Amniotic stem cell (primary cell): ENCODE measurements around the gene SPOCK1.
"Not testable (repeated sequence)": the region's sequence is repeated elsewhere in the genome, so short reads cannot be mapped to it uniquely, and the experiment has no call there.

Experiments
- DNase-seq: peaks from one replicate; lab custom pipeline; 2025; lab: John Stamatoyannopoulos, UW

The SPOCK1 gene

GRCh38 chr5:137395011-137395755 is 103.9 kb downstream of the SPOCK1 start:
- no peak for DNase-seq

GRCh38 chr5:137394380-137394779 is 104.7 kb downstream of the SPOCK1 start:
- no peak for DNase-seq

- no peak for DNase-seq
Observed at GRCh38 chr5:137393196-137393993, 105.7 kb downstream of the SPOCK1 start.

- DNase-seq, result no peak
Observed at GRCh38 chr5:137392261-137392660, 106.9 kb downstream of the SPOCK1 start.

- not testable (repeated sequence) for DNase-seq
Observed at GRCh38 chr5:137391044-137391443, 108.1 kb downstream of the SPOCK1 start.

- no peak for DNase-seq
Observed at GRCh38 chr5:137389042-137389441, 110.1 kb downstream of the SPOCK1 start.

GRCh38 chr5:137385064-137385463 is 114.1 kb downstream of the SPOCK1 start:
- no peak for DNase-seq

- no peak for DNase-seq
Observed at GRCh38 chr5:137383909-137384308, 115.2 kb downstream of the SPOCK1 start.

GRCh38 chr5:137381555-137381954 is 117.6 kb downstream of the SPOCK1 start:
- no peak for DNase-seq

- no peak for DNase-seq
Observed at GRCh38 chr5:137379555-137380286, 119.4 kb downstream of the SPOCK1 start.

GRCh38 chr5:137375741-137376526 is 123.2 kb downstream of the SPOCK1 start:
- DNase-seq, result no peak

GRCh38 chr5:137374110-137374714 is 124.9 kb downstream of the SPOCK1 start:
- DNase-seq, result no peak

- no peak for DNase-seq
Observed at GRCh38 chr5:137372773-137373160, 126.4 kb downstream of the SPOCK1 start.

GRCh38 chr5:137372016-137372772 is 126.9 kb downstream of the SPOCK1 start:
- no peak for DNase-seq

GRCh38 chr5:137370096-137371071 is 128.7 kb downstream of the SPOCK1 start:
- peak; percentile 24 for DNase-seq

GRCh38 chr5:137368651-137369050 is 130.5 kb downstream of the SPOCK1 start:
- DNase-seq, result no peak

GRCh38 chr5:137367951-137368350 is 131.2 kb downstream of the SPOCK1 start:
- DNase-seq, result no peak

GRCh38 chr5:137366526-137366925 is 132.6 kb downstream of the SPOCK1 start:
- DNase-seq, result no peak

- no peak for DNase-seq
Observed at GRCh38 chr5:137365126-137365865, 133.8 kb downstream of the SPOCK1 start.
